Measurements from ENCODE around the gene USP47. TPM values are rescaled to one million over a fixed set of nuclear protein-coding genes. Genes with fewer than 3 reads are reported as not detected.
A peak's percentile ranks its signal among the peaks of the same experiment; 100 is the strongest.

Gene USP47
- total and polyA plus RNA-seq, 8 donors = 16.2 to 32.3 (median 21.3) TPM

GRCh38 chr11:11946878-11947277 lies 105.1 kb downstream of the USP47 start:
- H3K4me3 ChIP-seq = no peak overlapping the region
- no peaks in the 10 kb centered on the region for H3K27me3 ChIP-seq
- 88 to 94% methylated on average over 2 of the region's 2 CpGs for WGBS, 2 donors
- H3K9me3 ChIP-seq = no peaks in the 10 kb centered on the region
- peaks cover 0 to 12% (median 6%) of the 10 kb centered on the region in 3 donors for H3K36me3 ChIP-seq
- ATAC-seq = no peak
- FAIRE-seq = no peak
- no peaks in the 10 kb centered on the region for H3K4me1 ChIP-seq
- no peak overlapping the region for H3K27ac ChIP-seq
- intact Hi-C loops (cut with DNase I) = no loop called here
- no peak for DNase-seq
- TF ChIP-seq, protein P1, sequence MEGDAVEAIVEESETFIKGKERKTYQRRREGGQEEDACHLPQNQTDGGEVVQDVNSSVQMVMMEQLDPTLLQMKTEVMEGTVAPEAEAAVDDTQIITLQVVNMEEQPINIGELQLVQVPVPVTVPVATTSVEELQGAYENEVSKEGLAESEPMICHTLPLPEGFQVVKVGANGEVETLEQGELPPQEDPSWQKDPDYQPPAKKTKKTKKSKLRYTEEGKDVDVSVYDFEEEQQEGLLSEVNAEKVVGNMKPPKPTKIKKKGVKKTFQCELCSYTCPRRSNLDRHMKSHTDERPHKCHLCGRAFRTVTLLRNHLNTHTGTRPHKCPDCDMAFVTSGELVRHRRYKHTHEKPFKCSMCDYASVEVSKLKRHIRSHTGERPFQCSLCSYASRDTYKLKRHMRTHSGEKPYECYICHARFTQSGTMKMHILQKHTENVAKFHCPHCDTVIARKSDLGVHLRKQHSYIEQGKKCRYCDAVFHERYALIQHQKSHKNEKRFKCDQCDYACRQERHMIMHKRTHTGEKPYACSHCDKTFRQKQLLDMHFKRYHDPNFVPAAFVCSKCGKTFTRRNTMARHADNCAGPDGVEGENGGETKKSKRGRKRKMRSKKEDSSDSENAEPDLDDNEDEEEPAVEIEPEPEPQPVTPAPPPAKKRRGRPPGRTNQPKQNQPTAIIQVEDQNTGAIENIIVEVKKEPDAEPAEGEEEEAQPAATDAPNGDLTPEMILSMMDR (IDR thresholded peaks at IDR 0.05) = no peak

DNA sequence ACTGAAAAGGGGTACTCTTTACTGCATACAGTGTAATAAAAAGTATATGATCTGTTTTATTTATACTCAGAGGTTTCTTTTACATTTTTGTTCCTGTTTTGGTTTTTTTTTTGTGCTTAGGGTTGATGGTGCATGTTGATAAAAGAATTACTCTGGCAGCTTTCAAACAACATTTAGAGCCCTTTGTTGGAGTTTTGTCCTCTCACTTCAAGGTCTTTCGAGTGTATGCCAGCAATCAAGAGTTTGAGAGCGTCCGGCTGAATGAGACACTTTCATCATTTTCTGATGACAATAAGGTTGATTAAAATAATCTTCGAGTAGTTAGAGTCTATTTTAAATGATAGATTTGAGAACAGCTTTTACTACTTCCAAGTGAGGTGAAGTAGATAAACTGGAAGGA lies 106.1 kb downstream of the USP47 start:
- intact Hi-C loops (cut with DNase I) = no loop called here
- H3K27me3 ChIP-seq = no peaks in the 10 kb centered on the region
- no peak overlapping the region for H3K27ac ChIP-seq
- no peaks in the 10 kb centered on the region for H3K9me3 ChIP-seq
- no peak for DNase-seq
- ATAC-seq = no peak
- no peak overlapping the region for H3K4me3 ChIP-seq
- H3K36me3 ChIP-seq = peaks cover 0 to 13% (median 6%) of the 10 kb centered on the region in 3 donors
- TF ChIP-seq, protein P1 (IDR thresholded peaks at IDR 0.05) = no peak
- H3K4me1 ChIP-seq = no peaks in the 10 kb centered on the region
- 61 to 70% methylated on average over 4 of the region's 4 CpGs for WGBS, 2 donors
- FAIRE-seq = no peak

DNA sequence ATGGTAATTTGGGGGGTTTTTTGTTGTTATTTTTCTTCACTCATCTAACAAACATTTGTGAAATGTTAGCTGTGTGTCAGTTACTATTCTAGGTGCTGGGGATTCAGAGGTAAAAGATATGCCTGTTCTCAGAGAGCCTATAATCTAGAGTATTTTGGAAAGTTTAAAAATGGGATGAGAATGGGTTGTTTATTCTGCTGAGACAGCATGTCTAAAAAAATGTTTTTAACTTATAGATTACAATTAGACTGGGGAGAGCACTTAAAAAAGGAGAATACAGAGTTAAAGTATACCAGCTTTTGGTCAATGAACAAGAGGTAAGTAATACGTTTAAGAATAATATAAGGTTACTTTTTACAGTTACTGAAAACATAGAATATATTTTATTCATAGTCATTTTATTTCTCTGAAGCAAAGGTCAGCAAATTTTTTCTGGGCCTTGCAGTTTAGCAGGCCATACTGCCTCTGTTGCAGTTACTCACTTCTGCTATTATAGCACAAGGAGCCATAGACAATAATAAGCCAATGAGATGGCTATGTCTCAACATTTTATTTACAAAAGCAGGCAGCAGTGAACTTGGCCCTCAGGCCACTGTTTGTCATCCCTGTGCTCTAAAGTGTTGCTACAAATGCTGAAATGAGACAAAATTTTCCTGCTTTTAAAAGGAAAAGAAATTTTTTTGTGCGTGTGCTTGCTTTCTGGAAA lies 106.6 kb downstream of the USP47 start:
- intact Hi-C loops (cut with DNase I) = no loop called here
- peak in 1 of 4 donors; percentile 25 for ATAC-seq
- WGBS, 2 donors = 88 to 96% methylated on average over 2 of the region's 2 CpGs

GRCh38 chr11:11949482-11949881 lies 107.7 kb downstream of the USP47 start:
- H3K27ac ChIP-seq = no peak overlapping the region
- DNase-seq (no peak), FAIRE-seq (no peak), ATAC-seq (no peak)
- peaks cover 0 to 22% (median 11%) of the 10 kb centered on the region in 3 donors for H3K36me3 ChIP-seq
- no peaks in the 10 kb centered on the region for H3K9me3 ChIP-seq
- TF ChIP-seq, protein P1 (IDR thresholded peaks at IDR 0.05) = no peak
- intact Hi-C loops (cut with DNase I) = no loop called here
- H3K4me3 ChIP-seq = no peak overlapping the region
- H3K4me1 ChIP-seq = no peaks in the 10 kb centered on the region
- no peaks in the 10 kb centered on the region for H3K27me3 ChIP-seq

More for the DNA sequence above, 106.6 kb downstream of the USP47 start:
- Histone ChIP-seq H3K9me3 (no peaks in the 10 kb centered on the region), H3K27ac (no peak overlapping the region), H3K36me3 (peaks cover 0 to 19% (median 11%) of the 10 kb centered on the region in 3 donors), H3K4me1 (no peaks in the 10 kb centered on the region), H3K4me3 (no peak overlapping the region), H3K27me3 (no peaks in the 10 kb centered on the region)
- TF ChIP-seq, protein P1 (IDR thresholded peaks at IDR 0.05) = no peak
- FAIRE-seq (no peak), DNase-seq (no peak)

DNA sequence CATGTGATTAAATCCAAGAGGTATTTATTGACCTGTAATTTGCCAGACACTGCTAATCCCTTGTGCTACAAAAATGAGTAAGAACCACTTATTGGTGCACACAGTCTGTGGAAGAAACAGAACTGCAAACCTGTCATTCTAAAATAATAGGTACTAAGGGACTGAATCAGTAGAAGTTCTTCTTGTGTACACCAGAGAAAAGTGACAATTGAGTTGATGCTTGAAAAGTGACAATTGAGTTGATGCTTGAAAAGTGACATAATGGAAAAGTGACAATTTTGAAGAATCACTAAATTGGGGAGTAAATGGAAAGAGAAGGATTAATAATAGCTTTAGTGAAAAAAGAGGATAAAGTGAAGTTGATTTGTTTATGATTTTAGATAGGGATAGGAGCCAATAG lies 110.3 kb downstream of the USP47 start:
- ATAC-seq (no peak), DNase-seq (no peak), FAIRE-seq (no peak)
- Histone ChIP-seq H3K36me3 (peaks cover 0 to 45% (median 11%) of the 10 kb centered on the region in 3 donors), H3K4me3 (no peak overlapping the region), H3K9me3 (no peaks in the 10 kb centered on the region), H3K27me3 (no peaks in the 10 kb centered on the region), H3K27ac (no peak overlapping the region), H3K4me1 (no peaks in the 10 kb centered on the region)
- intact Hi-C loops (cut with DNase I) = no loop called here
- TF ChIP-seq, protein P1 (IDR thresholded peaks at IDR 0.05) = no peak
